HL-60 (cell line): Measurements from ENCODE around the gene CCDC82.

Source experiments
- POLR2AphosphoS5 ChIP-seq: IDR thresholded peaks from 2 replicates; pipeline ENCODE4 v1.6.1; 2012; ENCODE audit warnings: low read depth
- SPI1 ChIP-seq: IDR thresholded peaks from 2 replicates; pipeline ENCODE4 v1.6.1; 2012; ENCODE audit warnings: low read depth, mild to moderate bottlenecking, borderline replicate concordance
- TF ChIP-seq, protein P1 (sequence below): IDR thresholded peaks from one replicate; pipeline ENCODE4 v1.5.1; 2011; ENCODE audit warnings: low read length, control low read depth, inconsistent platforms; ENCODE audit not compliant: insufficient read depth
- TF ChIP-seq, protein P2 (sequence below): IDR thresholded peaks from 2 replicates; pipeline ENCODE4 v1.6.1; 2012; ENCODE audit warnings: low read depth; ENCODE audit not compliant: insufficient replicate concordance

DNA sequence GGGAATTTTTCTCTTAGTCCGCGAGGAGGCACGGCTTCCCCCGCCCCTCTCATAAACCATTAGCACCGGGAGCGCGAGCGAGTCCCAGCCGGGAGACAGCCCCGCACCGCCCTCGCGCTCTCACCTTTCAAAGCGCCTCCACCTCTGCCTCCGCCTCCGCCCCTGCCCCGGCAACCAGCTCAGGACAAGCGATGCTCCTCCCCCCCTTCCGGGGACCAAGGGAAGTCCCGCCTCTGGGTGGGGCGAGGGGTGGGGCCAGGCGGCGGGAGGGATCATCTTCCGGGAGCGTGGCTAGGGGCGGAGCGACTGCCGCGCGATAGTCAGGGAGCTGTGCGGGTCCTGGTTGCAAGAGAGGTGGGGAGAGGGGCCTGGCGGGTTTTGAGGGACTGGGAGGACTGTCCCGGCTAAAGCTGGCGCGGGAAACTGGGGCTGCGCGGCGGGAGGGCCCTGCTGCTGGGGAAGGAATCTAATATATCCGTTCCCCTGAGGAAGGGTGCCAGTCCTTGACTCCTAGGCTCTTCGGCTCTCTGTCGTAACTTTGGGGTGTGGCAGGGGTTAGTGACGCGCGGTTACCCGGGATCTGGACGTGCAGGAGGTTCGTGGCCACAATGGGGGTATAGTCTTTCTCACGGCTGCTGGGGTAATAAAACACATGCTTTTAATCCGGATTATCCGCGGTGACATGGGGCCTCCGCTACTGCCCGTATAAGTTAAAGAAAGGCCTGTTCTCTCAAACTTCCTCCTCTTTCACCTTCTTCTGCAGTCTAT is at the start of gene CCDC82, which contains the start of gene JRKL:
- TF ChIP-seq, protein P1, sequence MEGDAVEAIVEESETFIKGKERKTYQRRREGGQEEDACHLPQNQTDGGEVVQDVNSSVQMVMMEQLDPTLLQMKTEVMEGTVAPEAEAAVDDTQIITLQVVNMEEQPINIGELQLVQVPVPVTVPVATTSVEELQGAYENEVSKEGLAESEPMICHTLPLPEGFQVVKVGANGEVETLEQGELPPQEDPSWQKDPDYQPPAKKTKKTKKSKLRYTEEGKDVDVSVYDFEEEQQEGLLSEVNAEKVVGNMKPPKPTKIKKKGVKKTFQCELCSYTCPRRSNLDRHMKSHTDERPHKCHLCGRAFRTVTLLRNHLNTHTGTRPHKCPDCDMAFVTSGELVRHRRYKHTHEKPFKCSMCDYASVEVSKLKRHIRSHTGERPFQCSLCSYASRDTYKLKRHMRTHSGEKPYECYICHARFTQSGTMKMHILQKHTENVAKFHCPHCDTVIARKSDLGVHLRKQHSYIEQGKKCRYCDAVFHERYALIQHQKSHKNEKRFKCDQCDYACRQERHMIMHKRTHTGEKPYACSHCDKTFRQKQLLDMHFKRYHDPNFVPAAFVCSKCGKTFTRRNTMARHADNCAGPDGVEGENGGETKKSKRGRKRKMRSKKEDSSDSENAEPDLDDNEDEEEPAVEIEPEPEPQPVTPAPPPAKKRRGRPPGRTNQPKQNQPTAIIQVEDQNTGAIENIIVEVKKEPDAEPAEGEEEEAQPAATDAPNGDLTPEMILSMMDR = no peak
- peak; percentile 82 for TF ChIP-seq POLR2AphosphoS5
- TF ChIP-seq, protein P2, sequence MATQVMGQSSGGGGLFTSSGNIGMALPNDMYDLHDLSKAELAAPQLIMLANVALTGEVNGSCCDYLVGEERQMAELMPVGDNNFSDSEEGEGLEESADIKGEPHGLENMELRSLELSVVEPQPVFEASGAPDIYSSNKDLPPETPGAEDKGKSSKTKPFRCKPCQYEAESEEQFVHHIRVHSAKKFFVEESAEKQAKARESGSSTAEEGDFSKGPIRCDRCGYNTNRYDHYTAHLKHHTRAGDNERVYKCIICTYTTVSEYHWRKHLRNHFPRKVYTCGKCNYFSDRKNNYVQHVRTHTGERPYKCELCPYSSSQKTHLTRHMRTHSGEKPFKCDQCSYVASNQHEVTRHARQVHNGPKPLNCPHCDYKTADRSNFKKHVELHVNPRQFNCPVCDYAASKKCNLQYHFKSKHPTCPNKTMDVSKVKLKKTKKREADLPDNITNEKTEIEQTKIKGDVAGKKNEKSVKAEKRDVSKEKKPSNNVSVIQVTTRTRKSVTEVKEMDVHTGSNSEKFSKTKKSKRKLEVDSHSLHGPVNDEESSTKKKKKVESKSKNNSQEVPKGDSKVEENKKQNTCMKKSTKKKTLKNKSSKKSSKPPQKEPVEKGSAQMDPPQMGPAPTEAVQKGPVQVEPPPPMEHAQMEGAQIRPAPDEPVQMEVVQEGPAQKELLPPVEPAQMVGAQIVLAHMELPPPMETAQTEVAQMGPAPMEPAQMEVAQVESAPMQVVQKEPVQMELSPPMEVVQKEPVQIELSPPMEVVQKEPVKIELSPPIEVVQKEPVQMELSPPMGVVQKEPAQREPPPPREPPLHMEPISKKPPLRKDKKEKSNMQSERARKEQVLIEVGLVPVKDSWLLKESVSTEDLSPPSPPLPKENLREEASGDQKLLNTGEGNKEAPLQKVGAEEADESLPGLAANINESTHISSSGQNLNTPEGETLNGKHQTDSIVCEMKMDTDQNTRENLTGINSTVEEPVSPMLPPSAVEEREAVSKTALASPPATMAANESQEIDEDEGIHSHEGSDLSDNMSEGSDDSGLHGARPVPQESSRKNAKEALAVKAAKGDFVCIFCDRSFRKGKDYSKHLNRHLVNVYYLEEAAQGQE = no peak
- no peak; the same call in 1 of the 2 replicates for TF ChIP-seq SPI1
